ENCODE data around the gene USP25.

The USP25 gene

GRCh38 chr21:15843766-15844165 is 114.0 kb downstream of the USP25 start:
- TF ChIP-seq ZNF664 (tag by site-specific recombination; IDR thresholded peaks at IDR 0.05) (no peak), ZNF521 (tag by site-specific recombination; IDR thresholded peaks at IDR 0.05) (no peak), MZF1 (tag by site-specific recombination; IDR thresholded peaks at IDR 0.05; ENCODE audit: borderline replicate concordance) (no peak), ZNF837 (tag by site-specific recombination; IDR thresholded peaks at IDR 0.05) (no peak), ZNF404 (tag by site-specific recombination; IDR thresholded peaks at IDR 0.05) (no peak), ZNF544 (tag by site-specific recombination; IDR thresholded peaks at IDR 0.05) (no peak)
- TF ChIP-seq, protein P1, sequence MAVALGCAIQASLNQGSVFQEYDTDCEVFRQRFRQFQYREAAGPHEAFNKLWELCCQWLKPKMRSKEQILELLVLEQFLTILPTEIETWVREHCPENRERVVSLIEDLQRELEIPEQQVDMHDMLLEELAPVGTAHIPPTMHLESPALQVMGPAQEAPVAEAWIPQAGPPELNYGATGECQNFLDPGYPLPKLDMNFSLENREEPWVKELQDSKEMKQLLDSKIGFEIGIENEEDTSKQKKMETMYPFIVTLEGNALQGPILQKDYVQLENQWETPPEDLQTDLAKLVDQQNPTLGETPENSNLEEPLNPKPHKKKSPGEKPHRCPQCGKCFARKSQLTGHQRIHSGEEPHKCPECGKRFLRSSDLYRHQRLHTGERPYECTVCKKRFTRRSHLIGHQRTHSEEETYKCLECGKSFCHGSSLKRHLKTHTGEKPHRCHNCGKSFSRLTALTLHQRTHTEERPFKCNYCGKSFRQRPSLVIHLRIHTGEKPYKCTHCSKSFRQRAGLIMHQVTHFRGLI (tag by site-specific recombination; IDR thresholded peaks at IDR 0.05) = no peak
- ChIA-PET CTCF (interaction anchor here (1.2 kb wide), 1 partner anchor 323 kb away, joined by 3 read pairs; no protein-coding TSS in a partner anchor), POLR2A (no interaction called here)
- Histone ChIP-seq H3K4me3 (ENCODE audit: low read depth, low read length) (no peak overlapping the region), H3K9me3 (ENCODE audit: control insufficient read depth, insufficient read depth, low read depth, low read length) (no peaks in the 10 kb centered on the region), H3K4me1 (ENCODE audit: control insufficient read depth, insufficient read depth, low read length) (peaks cover 10% of the 10 kb centered on the region; the same call in 1 of the 2 replicates), H3K27ac (ENCODE audit: extremely low read depth, low read depth, low read length) (no peak overlapping the region), H3K36me3 (ENCODE audit: control insufficient read depth in 2 of 2, insufficient read depth in 1 of 2, low read length in 2 of 2) (peaks cover 0 to 5% of the 10 kb centered on the region in 2 experiments; a peak in 2 of 3 replicates)

DNA sequence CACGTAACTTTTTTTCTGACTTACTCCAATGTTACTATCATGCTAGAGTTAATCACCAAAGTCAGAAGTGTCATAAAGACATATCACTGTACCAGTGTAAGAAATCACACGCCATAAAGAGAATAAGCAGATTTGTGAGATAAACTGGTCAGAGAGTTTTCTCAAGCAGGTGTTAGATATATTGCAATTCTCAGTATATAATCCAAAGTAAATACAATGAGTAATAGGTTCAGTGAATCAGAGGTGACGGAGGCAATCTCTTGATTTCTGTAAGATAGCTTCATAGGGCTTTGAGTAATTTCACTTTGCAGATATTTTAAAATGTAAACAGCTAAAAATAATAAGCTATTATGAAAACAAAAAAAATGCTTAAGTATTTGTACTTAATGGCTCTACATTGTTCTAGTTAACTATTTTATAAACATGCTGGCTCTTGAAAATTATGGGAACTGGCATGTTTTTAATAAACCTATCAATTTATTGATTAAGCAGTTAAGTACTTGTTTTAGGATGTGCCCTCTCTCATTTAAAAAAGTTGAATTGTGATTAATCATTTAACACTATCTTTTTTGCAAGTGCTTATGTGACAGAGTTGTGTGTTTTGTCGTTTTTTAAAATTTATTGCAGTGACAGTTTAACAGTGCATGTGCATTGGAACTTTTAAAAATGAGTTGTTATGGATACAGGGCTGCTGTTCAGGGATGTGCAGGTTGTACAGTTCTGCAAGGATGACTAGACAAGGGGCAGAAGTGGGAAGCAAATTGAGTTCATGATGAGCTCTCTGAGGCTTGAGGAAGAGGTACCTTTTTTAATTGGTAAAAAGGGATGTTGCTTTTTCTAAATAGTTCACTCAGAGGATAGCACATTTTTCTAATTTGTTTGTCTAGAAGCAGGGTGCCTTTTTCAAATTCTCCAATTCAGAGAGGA is 119.1 kb downstream of the USP25 start:
- H3K36me3 ChIP-seq (ENCODE audit: control insufficient read depth in 2 of 2, insufficient read depth in 1 of 2, low read length in 2 of 2) = peaks cover 0 to 3% of the 10 kb centered on the region in 2 experiments; a peak in 2 of 3 replicates
- H3K4me3 ChIP-seq (ENCODE audit: low read depth, low read length) = no peak overlapping the region
- peaks cover 19% of the 10 kb centered on the region for H3K4me1 ChIP-seq (ENCODE audit: control insufficient read depth, insufficient read depth, low read length)
- ChIA-PET POLR2A (no interaction called here), CTCF (no interaction called here)
- H3K27ac ChIP-seq (ENCODE audit: extremely low read depth, low read depth, low read length) = no peak overlapping the region
- TF ChIP-seq ZBTB7A (tag by site-specific recombination; IDR thresholded peaks at IDR 0.05; ENCODE audit: low read depth) (no peak), PRDM6 (tag by site-specific recombination; IDR thresholded peaks at IDR 0.05) (peak; percentile 64), ZNF214 (tag by site-specific recombination; IDR thresholded peaks at IDR 0.05; ENCODE audit: borderline replicate concordance) (no peak), ZNF132 (tag by site-specific recombination; IDR thresholded peaks at IDR 0.05; ENCODE audit: borderline replicate concordance) (no peak), ZNF629 (tag by site-specific recombination; IDR thresholded peaks at IDR 0.05) (0 out of 2 replicates have a peak, but pooled peaks have one; percentile 21), OVOL3 (tag by site-specific recombination; IDR thresholded peaks at IDR 0.05) (no peak)
- TF ChIP-seq, protein P2, sequence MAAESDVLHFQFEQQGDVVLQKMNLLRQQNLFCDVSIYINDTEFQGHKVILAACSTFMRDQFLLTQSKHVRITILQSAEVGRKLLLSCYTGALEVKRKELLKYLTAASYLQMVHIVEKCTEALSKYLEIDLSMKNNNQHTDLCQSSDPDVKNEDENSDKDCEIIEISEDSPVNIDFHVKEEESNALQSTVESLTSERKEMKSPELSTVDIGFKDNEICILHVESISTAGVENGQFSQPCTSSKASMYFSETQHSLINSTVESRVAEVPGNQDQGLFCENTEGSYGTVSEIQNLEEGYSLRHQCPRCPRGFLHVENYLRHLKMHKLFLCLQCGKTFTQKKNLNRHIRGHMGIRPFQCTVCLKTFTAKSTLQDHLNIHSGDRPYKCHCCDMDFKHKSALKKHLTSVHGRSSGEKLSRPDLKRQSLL (tag by site-specific recombination; IDR thresholded peaks at IDR 0.05) = no peak
- TF ChIP-seq, protein P3, sequence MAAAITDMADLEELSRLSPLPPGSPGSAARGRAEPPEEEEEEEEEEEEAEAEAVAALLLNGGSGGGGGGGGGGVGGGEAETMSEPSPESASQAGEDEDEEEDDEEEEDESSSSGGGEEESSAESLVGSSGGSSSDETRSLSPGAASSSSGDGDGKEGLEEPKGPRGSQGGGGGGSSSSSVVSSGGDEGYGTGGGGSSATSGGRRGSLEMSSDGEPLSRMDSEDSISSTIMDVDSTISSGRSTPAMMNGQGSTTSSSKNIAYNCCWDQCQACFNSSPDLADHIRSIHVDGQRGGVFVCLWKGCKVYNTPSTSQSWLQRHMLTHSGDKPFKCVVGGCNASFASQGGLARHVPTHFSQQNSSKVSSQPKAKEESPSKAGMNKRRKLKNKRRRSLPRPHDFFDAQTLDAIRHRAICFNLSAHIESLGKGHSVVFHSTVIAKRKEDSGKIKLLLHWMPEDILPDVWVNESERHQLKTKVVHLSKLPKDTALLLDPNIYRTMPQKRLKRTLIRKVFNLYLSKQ (tag by site-specific recombination; IDR thresholded peaks at IDR 0.05; ENCODE audit: borderline replicate concordance) = no peak
- no peaks in the 10 kb centered on the region for H3K9me3 ChIP-seq (ENCODE audit: control insufficient read depth, insufficient read depth, low read depth, low read length)

Data from HEK293 (cell line).